ENCODE measurements around the gene BBS9.

Gene BBS9

DNA sequence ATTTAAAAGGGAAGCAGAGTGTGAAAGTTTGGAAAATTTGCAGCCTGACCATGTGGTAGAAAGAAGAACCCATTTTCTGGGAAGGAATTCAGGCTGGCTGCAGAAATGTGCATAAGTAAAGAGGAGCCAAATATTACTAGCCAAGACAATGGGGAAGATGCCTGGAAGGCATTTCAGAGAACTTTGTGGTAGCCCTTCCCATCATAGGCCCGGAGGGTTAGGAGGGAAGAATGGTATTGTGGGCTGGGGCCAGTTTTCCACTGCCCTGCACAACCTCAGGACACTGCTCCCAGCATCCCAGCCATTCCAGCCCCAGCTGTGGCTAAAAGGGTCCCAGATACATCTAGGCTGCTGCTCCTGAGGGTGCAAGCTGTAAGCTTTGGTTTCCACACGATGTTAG, 497.5 kb downstream of the BBS9 start:
- no peak for DNase-seq

DNA sequence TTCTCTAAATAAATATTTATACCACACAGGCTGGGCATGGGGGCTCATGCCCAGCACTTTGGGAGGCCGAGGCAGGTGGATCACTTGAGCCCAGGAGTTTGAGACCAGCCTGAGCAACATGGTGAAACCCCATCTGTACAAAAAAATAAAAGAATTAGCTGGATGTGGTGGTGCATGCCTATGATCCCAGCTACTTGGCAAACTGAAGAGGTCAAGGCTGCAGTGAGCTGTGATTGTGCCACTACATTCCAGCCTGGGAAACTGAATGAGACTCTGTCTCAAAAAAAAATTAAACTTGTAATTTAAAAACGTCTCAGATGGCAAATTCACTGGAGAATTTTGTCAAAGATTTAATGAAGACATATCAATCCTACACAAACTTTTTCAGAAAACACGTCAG, 498.4 kb downstream of the BBS9 start:
- no peak for DNase-seq

DNA sequence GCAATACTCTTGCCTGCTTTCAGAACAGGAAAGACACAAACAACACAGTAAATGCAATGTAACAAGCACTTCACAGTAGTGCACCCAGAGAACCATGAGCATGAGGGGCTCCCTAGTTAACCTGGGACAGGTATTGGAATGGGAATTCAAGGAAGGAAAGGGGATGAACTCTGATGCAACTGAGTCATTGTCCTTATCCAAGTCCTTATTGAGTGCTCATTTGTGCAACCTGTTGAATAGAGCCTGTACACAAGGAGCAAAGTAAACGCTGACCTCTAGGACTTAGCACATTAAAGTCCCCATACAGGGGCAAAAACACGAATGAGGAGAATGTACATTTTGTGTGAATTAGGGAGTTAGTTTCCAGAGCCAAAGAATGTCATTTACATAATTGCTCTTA, 499.5 kb downstream of the BBS9 start:
- no peak for DNase-seq

DNA sequence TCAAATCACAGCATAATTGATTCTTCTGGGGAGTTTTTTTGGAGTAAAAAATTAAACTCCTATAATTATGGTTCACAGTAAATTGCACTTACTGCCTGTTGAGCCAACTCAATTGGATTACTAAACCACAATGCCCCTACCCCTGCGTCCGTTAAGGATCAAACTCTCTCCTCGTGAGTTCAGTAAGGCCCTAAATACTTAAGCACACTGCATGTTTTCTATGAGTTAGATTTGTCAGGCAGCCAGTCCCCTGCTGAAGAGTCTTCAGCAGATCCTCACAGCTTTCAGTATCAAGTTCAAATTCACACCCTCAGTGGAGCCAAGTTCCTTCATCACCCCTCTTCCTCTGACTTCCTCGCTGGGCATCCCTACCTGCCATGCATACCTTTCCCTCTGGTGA, 501.0 kb downstream of the BBS9 start:
- no peak for DNase-seq

DNA sequence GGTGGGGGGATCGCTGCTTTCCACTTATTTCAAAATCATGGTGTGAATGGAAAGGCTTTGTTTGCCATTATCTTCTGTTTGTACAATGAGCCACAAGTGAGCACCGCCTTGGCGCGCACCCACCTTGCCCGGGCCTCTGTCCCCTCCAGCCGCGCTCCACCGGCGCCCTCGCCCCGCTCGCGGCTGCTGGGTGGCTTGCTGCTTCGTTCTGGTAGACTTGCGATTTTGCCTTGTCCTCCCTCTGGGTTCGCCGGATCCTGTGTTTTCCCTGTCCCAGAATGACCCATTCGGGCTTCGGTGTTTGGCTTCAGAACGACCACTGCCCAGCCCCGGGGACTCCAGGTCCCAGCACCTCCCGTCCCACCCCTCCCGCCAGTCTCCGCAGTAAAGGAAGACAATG, 503.0 kb downstream of the BBS9 start:
- DNase-seq = no peak

DNA sequence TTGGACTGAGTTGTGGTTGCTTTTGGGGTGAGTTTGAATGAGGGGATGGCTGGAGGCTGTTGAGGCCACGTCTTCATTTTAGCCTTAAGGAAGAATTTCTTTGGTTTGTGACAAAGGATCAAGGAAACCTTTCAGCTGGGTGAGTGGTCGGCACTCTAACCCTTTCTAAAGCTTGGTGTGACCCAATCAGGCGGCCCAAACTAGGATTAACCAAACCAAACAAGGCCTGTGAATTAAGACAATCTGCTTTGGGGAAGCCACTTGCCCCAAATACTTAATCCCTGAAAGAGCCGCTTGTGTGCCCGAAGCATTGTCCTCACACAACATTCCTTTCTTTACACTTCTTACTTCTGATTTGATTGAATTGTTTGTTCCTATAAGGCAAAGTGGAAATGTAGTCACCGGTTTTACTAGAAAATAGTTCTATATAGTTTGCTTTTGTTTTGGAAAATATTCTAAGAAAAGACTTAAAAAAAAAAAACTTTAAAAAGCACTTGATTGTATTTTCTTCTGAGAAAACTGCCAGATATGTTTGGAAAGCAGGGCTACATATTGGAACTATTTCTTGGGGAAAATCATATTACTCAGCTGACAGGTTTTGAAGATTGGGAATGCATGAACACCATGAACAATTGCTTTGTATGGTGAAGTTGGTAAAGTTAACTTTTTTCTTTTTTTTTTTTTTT, 503.6 kb downstream of the BBS9 start:
- DNase-seq = no peak

DNA sequence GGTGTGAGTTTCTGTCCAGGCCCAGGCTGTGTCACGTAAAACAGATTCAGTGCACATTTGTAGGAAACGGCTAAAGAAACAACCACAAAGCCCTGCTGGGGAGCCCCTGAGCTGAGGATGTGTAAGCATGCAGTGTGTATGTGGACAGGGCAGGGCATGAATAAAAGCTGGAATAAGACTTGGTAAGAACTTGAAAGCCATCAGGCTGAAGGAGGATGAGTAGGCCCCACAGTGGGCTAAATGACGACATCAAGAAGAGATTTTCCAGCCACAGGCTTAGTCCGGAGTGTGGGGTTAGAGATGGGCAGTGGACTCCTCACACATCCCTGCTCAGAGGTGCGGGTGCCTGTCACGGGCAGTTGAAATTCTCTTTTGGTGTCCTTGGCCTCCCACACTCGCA, 505.2 kb downstream of the BBS9 start:
- no peak for DNase-seq

DNA sequence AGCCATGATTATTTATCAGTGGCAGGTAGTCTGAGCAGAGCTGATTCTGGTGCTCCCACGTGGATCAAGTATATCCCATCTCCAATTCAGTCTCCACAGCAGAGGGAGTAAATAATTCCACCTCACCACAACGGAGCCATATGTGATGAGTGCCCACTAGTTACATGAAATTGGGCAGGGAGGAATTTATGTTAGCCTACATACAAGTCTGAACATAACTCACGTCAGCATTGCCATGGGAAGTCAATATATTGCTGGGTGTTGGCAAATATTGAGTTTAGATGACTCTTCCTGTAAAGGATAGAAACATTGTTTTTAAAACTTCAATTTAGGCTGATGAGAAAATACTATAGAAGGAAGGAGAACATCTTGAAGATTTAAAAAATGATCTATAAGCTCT, 507.0 kb downstream of the BBS9 start:
- no peak for DNase-seq

DNA sequence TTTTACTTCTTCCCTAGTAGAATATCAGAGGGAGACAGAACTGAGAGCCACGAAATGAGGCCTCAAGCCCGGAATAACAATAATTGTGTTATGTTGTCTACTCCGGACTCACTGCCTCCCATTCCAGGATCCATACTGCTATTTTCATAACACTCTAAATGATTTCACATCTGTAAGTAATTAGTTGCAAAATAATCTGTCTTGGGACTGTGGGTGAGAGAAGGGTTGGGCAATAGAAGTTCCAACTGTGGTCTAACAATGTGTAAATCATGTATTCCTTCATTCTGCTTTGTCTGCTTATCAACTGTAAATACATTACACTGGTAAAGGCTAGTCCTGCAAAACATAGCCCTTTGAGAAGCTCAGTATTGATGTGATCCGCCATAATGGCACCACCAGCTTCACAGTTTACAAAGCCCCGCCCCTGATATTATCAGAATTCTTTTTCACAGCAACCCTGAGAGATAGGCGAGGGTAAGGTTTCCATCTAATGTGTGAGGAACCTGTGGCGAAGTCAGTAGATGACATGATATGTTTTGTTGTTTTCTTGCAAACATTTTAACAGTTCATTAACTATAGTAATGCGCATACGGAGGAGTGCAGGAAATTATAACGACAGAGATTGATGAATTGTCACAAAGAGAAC, 510.3 kb downstream of the BBS9 start:
- no peak for DNase-seq

DNA sequence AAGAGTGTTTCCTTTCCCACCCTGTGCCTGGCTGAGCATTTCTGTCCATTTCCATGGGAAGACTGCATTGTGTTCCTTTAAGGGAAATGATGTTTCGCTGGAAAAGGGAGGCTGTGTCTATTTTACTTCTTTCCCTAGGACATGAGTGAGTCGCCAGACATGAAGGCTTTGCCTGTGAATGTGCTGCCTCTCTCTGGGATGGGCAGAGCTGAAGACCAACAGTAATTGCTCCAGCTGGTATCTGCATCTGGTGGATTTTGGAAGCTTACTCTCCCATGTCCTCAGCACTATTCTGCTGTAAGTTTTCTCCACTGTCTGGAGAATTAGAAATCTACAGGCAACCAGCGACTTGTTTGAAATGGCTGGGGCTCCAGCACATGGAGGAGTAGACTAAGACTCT, 511.4 kb downstream of the BBS9 start:
- no peak for DNase-seq

DNA sequence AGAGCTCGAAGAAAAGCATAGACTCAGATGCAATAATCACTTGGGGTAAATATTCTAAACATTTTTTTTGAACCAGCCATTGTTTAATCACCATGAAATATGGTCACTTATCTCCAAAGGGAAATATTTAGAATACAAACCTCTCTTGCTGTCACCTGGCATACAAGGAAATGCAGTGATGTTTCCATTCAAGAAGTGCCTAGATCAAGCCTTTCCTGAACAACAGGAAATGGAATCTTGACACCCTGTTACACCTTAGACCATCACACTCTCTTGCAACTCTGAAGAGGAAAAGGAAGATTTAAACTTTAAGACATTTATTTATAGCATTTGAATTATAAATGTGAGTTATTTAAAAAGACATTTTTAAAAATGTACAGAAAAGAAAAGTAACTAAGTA, 512.9 kb downstream of the BBS9 start:
- no peak for DNase-seq

DNA sequence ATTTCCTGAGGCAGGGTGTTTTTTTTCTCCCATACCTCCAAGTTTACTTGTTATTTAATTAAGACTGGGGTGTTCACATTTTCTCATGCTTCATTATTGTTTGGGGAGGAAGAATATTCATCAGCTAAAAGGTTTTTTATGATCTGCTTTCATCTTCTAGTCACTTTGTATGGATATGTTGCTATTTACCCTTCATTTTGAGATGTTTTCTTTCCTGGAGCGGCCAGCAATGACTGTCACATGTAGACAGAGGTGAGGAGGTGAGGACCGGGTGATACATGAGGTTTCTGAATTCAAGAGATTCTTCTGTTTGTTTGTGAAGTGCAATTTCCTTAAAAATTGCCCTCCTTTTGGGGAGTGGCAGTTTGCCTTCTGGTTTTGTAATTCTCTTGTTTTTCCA, 514.2 kb downstream of the BBS9 start:
- DNase-seq = no peak

DNA sequence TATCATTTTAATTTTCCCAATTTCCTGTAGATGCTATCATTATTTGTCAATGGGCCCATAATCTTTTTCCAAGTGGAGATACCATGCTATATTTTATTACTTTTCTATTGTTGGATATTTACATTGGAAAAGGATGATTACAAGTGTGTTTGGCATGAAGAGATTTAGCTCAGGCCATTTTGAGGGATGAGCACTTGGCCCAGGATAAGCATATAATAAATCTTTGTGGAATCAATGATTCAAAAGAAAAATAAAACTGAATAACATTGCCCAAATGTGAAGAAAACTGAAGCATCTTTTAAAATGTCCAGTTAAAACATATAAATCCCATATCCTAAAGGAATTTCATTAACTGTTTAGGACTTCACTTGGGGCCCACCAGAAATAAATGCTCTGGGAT, 515.1 kb downstream of the BBS9 start:
- DNase-seq = no peak

DNA sequence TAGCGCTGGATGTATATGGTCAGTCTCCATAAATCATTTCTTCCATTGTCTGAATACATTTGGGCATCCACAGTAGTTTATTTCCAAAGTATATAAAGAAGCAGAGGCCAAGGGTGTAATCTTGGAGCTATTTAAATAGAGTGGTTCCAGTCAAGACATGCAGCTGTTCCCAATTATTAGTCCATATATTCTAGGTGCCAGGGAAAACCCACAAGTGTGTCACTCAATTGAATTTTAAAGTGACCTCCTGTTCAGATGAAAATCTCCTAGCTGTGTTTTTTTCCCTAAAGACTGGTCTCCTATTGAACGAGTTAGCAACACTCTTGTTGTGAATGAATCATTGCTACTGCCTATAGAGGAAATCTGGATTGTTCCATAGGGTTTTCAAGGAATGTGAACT, 515.7 kb downstream of the BBS9 start:
- DNase-seq = no peak

DNA sequence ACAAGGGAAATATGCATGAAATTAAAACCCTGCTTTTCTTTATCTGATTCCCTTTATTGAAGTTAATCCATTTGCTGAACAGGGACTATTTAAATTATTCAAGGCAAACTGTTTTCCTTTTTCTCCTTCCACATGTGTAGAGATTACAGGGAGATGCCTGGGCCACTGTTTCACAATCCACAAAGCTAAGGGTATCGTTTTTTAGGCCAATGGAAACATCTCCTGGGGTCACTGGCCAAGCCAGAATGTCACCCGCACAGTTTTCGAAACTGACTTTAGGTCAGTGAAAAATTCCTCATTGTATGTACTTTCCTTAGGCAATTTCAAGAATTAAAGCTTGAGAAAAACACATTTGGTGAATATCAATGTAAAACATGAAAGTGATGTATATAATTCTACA, 516.8 kb downstream of the BBS9 start:
- DNase-seq = no peak

DNA sequence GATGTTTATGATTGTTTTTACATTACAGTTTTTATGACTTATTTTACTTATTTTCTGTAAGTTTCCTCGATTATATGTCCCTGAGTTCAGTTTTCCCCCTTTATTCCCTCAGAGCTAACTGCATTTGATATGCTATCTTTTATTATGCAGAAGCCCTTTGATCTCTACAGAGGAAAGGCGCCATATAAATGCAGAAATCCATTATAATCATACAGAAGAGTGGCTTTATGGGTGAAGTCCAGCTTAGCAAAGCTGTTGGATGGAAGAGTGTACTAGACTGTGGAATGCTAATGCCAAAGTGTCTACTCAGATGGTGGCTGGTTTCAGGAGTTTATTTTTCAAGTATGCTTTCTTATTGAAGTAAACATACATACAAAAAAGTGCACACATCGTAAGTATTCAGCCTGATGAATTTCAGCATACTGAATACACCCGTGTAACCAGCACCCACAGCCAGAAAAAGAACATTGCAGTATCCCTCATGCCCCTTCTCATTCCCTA, 517.6 kb downstream of the BBS9 start:
- no peak for DNase-seq

DNA sequence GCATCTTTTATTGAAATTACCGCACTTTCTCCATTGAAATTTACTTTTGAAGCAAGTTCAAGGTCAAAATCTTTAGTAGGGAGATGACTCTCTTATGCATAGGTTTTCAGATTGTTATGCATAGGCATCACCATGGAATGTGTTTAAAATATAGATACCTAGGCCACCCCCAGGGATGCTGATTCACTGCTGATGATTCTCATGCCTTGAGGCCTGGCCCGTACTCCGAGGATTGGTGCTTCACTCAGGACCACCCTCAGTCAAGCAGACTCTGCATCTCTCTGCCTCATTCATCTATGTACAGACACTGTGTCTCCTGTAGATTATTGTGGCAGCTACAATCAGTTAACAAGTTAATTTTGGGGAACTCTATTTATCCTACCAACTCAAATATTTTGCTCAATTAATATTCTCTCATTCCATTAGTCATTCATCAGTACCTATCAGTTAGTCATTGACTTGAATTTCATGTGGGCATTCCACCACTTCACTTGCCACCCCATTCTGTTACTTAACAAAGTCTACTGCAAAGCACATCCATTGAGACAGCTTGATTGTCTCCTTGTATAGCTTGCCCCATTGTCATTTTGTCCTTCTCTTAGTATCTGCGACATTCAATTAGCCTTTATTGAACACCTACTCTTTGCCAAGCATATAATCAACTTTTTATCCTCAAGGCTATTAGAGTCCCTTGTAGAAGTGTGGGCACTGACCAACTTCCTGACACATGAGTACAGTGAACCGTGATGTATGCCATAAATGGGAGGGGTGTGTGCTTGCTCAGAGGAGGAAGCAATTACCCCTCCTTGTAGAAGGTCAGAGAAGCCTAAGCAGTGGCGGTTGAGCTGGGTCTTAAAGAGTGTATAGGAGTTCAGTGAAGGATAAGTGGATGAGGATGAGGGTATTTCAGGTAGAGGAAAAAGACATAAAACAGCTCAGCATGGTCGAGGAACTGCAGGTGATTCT, 520.4 kb downstream of the BBS9 start:
- DNase-seq = no peak

DNA sequence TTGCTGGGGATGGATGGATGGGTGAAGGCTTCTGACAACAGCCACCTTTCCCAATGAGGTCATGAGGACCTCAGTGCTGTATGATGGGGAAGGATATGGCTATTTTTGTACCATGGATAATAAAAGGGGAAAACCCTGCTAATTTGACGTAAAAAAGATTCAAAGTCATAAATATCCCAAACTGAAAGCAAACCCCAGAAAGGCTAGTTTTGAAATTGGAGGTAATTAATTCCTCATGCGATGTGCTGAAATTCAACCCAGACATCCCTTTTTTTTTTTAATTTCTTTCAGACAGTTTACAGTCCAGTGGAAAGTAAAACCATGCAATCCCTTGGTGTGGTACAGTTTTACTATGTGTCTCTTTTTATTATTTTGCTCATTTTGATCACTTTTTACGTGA, 521.5 kb downstream of the BBS9 start:
- DNase-seq = no peak

DNA sequence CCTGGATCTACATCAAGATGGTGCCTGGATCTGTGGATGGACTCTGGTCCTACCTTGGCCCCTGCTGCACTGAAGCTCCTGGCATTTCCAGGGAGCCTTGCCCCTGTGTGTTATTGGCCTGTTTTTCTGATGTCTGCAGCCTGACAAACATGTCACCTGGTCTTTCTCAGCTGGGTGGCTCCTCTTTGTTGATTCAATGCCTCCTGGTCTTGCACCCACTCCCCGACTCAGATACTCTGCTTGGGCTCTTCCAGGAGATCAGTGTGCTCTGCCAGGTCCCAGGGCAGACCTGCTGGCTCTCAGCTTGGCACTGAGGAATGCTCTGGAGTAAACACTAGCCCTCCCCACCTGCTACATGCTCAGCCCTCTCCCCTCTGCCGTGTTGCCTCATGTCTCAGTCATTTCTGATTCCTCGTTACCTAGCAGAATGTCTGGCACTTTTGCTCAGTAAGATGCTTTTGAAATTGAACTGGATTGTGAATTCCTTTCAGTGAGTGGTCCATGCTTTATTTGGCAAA, 522.7 kb downstream of the BBS9 start:
- DNase-seq = no peak

DNA sequence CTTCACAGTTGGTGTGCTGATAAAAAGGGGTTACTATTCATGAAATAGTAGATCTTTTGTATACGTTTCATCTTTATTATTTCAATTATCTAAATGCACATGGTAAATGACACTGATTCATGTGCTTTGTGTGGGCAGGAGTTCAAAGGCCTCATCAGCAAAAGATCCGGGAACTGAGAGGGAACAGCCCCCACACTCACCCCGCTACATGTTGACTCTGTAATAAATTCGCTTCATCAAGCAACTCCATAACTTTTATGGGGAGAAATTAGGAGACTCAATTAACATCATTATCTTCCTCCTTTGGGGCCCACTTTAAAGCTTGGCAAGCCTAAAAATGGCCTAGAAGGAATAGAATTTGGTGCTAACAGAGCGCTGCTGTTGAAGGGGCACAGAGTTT, 525.3 kb downstream of the BBS9 start:
- DNase-seq = no peak
